Measurements from ENCODE around the gene SCN4A. TPM values are rescaled to one million over a fixed set of nuclear protein-coding genes. Genes with fewer than 3 reads are reported as not detected.
"Not testable (repeated sequence)": the region's sequence is repeated elsewhere in the genome, so short reads cannot be mapped to it uniquely, and the experiment has no call there.

Gene SCN4A
- total RNA-seq, 4 donors from 2014 or later: under 0.01 to 0.71 (median 0.20) TPM

DNA sequence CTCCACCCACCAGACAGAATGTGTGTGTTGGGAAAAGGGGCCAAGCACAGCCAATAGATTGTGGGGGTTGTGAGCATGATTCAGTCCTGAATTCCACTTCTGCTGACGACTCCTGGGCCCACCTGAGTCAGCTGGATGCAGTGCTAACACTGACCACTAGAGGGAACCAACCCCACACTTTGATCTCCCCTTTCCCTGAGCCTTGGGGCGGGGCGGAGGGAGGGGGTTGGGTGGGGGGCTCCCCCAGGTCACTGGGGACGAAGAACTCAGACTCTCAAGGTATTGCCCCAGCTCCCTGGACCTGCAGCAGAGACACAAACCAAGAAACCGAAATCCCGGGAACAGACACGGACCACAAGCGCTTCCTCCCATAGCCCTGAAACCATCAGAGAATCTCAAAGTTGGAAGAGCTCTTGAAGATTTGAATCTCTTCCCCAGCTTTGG lies 61.0 kb downstream of the SCN4A start:
- WGBS: 46% methylated on average over 6 of the region's 8 CpGs
- TF ChIP-seq, protein P1, sequence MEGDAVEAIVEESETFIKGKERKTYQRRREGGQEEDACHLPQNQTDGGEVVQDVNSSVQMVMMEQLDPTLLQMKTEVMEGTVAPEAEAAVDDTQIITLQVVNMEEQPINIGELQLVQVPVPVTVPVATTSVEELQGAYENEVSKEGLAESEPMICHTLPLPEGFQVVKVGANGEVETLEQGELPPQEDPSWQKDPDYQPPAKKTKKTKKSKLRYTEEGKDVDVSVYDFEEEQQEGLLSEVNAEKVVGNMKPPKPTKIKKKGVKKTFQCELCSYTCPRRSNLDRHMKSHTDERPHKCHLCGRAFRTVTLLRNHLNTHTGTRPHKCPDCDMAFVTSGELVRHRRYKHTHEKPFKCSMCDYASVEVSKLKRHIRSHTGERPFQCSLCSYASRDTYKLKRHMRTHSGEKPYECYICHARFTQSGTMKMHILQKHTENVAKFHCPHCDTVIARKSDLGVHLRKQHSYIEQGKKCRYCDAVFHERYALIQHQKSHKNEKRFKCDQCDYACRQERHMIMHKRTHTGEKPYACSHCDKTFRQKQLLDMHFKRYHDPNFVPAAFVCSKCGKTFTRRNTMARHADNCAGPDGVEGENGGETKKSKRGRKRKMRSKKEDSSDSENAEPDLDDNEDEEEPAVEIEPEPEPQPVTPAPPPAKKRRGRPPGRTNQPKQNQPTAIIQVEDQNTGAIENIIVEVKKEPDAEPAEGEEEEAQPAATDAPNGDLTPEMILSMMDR (IDR thresholded peaks at IDR 0.05): peak; percentile 59 to 90 (median 82)
- TF ChIP-seq EP300 (IDR thresholded peaks at IDR 0.05): no peak
- no peaks in the 10 kb centered on the region for H3K9me3 ChIP-seq
- DNase-seq (ENCODE audit: extremely low spot score): no peak
- H3K27me3 ChIP-seq: peaks cover 0 to 14% (median 0%) of the 10 kb centered on the region in 4 donors
- intact Hi-C loops (cut with DNase I): loop anchor here (10.0 kb wide), 2 partner anchors 223 to 373 kb away; partner anchors contain the start of gene ERN1
- no peak overlapping the region for H3K4me3 ChIP-seq
- H3K27ac ChIP-seq (replicated peaks in 1 of 4): no peak overlapping the region
- no peaks in the 10 kb centered on the region for H3K36me3 ChIP-seq
- peaks cover 0 to 5% (median 0%) of the 10 kb centered on the region in 4 donors for H3K4me1 ChIP-seq

DNA sequence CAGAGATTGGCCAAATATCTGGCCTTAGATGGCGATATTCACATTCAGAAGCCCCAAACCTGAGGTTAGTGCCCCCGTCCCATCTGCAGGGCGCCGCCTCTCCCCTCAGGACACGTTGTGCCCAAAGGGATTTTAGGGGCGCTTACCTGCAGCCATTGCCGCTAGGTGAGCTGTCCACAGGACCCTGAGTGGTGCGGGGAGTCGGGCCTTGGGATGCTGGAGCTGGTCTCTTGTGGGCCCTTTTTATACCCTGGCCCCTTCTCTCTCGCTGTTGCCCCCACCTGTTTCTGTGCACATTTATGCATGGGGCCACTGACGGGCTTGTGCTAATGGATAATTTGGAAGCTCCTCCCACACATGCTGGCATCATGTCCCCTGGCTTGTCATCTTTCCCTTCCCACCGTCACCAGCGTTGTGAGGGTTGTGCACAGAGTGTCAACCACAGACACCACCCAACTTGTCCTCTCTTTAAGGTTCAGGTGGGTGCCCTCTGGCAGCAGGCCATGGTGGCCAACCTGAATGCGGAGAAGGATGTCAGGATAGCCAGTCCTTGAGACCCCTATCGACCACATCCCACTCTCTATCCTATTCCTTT lies 61.6 kb downstream of the SCN4A start, which contains the start of gene CSHL1:
CSHL1 (minus strand) TSS at position 218 of the 595 bp plus-strand sequence; CDS start at position 156, 62 bp downstream.
- H3K27me3 ChIP-seq: peaks cover 0 to 14% (median 0%) of the 10 kb centered on the region in 4 donors
- no peaks in the 10 kb centered on the region for H3K9me3 ChIP-seq
- no peak within 1 kb of the TSS for H3K4me3 ChIP-seq
- H3K4me1 ChIP-seq: peaks cover 0 to 5% (median 0%) of the 10 kb centered on the region in 4 donors
- no peak within 1 kb of the TSS for H3K27ac ChIP-seq (replicated peaks in 1 of 4)
- 68% methylated on average over 9 of the region's 15 CpGs for WGBS
- H3K36me3 ChIP-seq: no peaks in the 10 kb centered on the region
- no peak for DNase-seq (ENCODE audit: extremely low spot score)
- intact Hi-C loops (cut with DNase I): loop anchor here (10.0 kb wide), 2 partner anchors 224 to 374 kb away; partner anchors contain the start of gene ERN1
- no peak for TF ChIP-seq EP300 (IDR thresholded peaks at IDR 0.05)
- TF ChIP-seq, protein P1 (IDR thresholded peaks at IDR 0.05): no peak
- no peak for TF ChIP-seq POLR2A (IDR thresholded peaks at IDR 0.05; ENCODE audit: low read depth)
- no peak for TF ChIP-seq POLR2AphosphoS5 (IDR thresholded peaks at IDR 0.05)

DNA sequence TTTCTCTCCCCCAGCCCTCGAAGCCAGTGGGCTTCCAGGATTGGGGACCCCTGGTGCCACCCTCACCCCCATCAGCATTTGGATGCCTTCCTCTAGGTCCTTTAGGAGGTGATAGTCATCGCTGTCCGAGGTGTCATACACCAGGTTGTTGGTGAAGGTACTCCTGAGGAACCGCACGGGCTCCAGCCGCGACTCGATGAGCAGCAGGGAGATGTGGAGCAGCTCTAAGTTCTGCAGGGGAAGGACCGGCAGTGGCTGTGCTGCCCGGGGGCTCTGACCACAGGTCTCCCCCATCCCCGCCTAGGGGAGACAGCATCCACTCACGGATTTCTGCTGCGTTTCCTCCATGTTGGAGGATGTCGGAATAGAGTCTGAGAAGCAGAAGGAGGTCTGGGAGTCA lies 62.6 kb downstream of the SCN4A start:
- intact Hi-C loops (cut with DNase I): loop anchor here (10.0 kb wide), 2 partner anchors 225 to 375 kb away; partner anchors contain the start of gene ERN1
- no peak overlapping the region for H3K4me3 ChIP-seq
- 80% methylated on average over 8 of the region's 14 CpGs for WGBS
- no peaks in the 10 kb centered on the region for H3K9me3 ChIP-seq
- H3K4me1 ChIP-seq: peaks cover 0 to 5% (median 0%) of the 10 kb centered on the region in 4 donors
- TF ChIP-seq EP300 (IDR thresholded peaks at IDR 0.05) (no peak), POLR2A (IDR thresholded peaks at IDR 0.05; ENCODE audit: low read depth) (no peak), POLR2AphosphoS5 (IDR thresholded peaks at IDR 0.05) (no peak)
- TF ChIP-seq, protein P1 (IDR thresholded peaks at IDR 0.05): no peak
- H3K27ac ChIP-seq (replicated peaks in 1 of 4): no peak overlapping the region
- DNase-seq (ENCODE audit: extremely low spot score): no peak
- no peaks in the 10 kb centered on the region for H3K36me3 ChIP-seq
- H3K27me3 ChIP-seq: peaks cover 0 to 14% (median 0%) of the 10 kb centered on the region in 4 donors

DNA sequence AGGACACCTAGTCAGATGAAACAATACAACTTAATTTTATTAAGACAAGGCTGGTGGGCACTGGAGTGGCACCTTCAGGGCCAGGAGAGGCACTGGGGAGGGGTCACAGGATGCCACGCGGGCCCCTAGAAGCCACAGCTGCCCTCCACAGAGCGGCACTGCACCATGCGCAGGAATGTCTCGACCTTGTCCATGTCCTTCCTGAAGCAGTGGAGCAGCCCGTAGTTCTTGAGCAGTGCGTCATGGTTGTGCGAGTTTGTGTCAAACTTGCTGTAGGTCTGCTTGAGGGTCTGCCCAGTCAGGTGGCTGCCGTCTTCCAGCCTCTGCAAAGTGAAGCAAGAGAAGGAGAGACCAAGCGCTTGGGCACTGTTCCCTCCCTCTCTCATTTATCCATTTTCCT lies 63.1 kb downstream of the SCN4A start:
- H3K4me3 ChIP-seq; H3K9me3 ChIP-seq; H3K4me1 ChIP-seq; intact Hi-C loops (cut with DNase I); H3K27ac ChIP-seq (replicated peaks in 1 of 4); DNase-seq (ENCODE audit: extremely low spot score); H3K36me3 ChIP-seq: not testable (repeated sequence)
- peaks cover 0 to 14% (median 0%) of the 10 kb centered on the region in 4 donors for H3K27me3 ChIP-seq
- 91% methylated on average over 9 of the region's 10 CpGs for WGBS

DNA sequence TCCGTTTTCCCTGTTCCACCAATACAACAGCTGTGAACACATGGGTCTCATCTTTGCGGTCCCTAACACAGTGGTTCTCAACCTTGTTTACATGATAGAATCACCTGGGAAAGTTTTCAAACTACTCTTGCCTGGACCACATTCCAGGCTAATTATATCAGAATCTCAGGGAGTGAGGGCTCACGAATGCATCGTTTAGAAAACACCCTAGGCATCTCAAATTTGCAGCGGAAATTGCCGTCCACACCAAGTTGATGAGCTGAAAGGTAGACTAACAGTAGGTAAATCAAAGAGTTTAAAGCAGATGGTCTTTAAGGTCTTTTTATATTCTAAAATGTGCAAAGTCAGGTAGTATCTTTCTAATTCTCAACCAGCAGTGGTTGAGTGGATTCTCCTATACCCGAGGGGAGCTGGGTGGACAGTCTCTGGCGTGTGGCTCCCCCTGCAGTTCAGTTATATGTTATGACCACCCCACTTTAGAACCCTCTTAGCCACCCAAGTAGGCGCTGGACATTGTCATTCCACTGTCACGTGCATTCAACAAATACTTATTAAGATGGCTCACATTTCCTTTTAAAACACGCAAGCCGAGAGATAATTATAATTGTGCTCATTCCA lies 65.4 kb downstream of the SCN4A start:
- DNase-seq (ENCODE audit: extremely low spot score); intact Hi-C loops (cut with DNase I); H3K4me1 ChIP-seq; H3K4me3 ChIP-seq; H3K27ac ChIP-seq (replicated peaks in 1 of 4); H3K36me3 ChIP-seq; H3K9me3 ChIP-seq: not testable (repeated sequence)
- WGBS: 51% methylated on average over 12 of the region's 12 CpGs
- H3K27me3 ChIP-seq: peaks cover 0 to 14% (median 0%) of the 10 kb centered on the region in 4 donors

DNA sequence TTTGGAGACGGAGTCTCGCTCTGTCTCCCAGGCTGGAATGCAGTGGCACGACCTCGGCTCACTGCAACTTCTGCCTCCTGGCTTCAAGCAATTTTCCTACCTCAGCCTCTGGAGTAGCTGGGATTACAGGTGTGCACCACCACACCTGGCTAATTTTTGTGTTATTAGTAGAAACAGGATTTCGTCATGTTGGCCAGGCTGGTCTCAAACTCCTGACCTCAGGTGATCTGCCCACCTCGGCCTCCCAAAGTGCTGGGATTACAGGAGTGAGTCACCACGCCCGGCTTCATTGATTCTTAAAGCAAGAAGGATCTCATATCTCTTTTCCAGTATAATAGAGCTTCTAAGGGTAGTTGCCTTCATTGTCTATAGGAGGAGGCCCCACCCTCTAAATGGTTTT lies 67.9 kb downstream of the SCN4A start:
- H3K36me3 ChIP-seq; intact Hi-C loops (cut with DNase I); H3K27me3 ChIP-seq; DNase-seq (ENCODE audit: extremely low spot score); H3K4me1 ChIP-seq; H3K27ac ChIP-seq (replicated peaks in 1 of 4); H3K4me3 ChIP-seq; H3K9me3 ChIP-seq: not testable (repeated sequence)
- WGBS: 95% methylated on average over 8 of the region's 8 CpGs

Measured in esophagus muscularis mucosa (tissue), 4 donors.